Activated T-cell treated with anti-CD3 and anti-CD28 coated beads for 24 hours (primary cell): ENCODE measurements around the gene SEMA3A.

Source experiments
- DNase-seq: peaks from one replicate; pipeline ENCODE4 v3.0.0-alpha.2; 2020; ENCODE audit warnings: low read depth

Gene SEMA3A

DNA sequence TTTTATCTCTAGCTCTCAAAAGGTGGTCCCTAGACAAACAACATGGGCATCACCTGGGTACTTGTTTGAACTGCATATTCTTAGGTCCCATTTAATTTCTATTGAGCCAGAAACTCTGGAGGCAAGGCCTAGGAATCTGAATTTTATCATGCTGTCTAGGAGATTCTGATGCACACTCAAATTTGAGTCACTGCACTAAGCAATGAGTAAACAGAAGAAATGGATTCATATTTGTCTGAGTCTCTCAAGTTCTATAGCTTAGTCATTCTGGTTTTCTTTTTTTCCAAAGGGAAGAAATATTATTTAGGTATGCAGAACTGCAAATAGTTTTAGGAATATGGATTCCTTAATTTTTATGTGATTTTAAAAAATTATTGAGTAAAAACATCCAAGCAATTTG, 185.5 kb downstream of the SEMA3A start:
- no peak for DNase-seq

DNA sequence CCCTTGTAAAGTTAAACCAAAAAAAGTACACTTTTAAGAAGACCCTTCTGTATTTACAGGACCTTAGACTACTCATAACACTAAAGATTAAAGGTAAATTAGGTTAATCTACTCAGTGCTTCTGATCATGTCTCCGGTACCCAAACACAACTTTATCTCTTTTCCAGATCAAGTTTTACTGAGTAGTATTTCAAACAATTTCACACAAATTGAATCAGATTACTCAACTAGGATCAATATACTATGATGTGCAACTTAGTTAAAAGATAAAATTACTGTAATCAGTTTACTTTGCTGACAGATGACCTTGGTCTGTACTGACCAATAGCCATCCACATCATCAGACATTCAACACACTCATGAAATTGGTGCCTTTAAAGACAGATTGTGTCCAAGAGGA, 191.4 kb downstream of the SEMA3A start:
- DNase-seq = no peak

DNA sequence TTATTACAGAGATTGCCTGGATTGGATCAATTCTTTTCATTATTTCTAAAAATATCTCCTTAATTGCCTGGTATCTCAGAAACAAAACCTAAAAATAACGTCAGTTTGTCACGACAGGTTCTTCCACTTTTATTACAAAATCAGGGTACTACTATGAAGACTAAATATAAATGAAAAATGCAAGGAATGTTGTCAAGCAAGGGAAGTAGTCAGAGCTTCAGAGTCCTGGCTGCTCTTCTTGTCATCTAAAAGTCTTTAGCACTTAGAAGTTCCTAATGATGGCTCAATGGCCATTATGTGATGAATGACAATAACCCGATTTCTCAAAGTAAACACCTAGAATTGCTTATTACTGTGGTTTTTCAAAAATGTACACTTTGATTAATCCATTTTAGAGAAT, 192.2 kb downstream of the SEMA3A start:
- no peak for DNase-seq

DNA sequence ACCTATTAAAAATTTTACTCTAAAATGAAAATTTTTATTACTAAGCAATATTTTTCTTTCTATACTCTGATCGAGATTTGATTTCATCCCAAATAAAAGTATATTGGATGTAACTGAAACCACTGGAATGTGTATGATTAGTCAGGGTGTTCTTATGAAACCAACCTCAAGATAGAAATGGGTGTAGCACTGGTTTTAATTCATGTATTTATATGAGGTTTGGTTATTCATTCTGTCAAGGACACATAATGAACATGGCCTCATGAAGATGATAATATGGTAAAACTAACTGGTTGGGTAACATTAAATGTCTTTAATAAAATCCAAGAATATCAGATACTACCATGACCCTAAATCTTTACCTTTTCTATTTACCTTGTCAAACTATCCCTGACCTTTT, 197.7 kb downstream of the SEMA3A start:
- no peak for DNase-seq

DNA sequence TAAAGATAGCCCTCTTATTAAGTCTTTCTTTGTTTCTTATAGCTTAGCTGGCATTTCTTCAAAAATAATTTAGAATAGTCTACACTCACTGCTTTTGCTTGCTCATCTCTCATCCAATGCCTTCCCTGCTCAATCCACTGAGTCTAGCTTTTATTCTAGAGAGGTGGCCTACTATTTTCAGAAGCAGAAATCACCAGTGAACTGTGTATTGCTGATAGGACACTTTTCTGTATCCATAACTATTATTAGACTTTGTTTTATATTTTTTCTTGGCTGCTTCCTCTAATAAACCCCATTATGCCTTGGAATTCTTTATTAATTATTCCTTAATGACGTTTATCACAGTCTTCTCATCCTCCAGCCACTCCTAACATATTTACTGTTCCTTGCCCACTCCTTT, 206.8 kb downstream of the SEMA3A start:
- DNase-seq = no peak

DNA sequence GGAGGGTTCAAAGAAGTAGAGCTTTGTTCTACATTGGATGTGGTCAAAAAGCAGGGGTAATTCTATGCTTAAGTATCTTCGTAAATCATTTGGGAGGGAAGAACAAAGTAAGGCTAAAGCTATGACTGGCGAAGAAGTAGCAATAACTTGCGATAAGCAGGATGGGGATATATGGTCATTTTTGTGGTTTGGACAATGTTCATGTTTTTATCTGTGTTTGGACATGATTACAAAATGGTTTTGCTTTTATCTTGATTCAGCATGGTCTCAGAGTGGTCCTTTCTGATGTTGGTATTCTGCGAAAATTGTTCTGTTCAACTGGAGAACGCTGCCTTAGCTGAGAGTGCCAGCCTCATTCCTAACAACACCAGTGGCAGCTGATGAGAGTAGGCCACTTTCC, 208.8 kb downstream of the SEMA3A start:
- DNase-seq = no peak

DNA sequence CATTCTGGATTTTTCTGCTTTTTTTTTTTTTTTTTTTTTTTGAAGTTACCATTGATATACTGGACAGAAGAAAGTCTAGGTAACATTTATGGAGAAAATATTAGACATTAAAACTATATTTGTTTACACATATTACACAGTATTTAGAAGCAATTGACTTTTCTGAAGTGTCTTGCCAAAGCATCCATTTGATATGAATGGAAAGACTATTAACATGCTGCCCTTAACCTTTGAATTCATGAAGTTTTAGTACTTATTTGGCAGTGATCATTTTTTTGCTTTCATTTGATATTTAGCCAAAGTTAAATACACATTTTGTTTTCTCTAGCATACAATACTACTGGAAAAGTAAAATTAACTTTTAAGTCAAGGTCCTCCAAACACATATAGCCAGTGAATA, 210.0 kb downstream of the SEMA3A start:
- DNase-seq = no peak

DNA sequence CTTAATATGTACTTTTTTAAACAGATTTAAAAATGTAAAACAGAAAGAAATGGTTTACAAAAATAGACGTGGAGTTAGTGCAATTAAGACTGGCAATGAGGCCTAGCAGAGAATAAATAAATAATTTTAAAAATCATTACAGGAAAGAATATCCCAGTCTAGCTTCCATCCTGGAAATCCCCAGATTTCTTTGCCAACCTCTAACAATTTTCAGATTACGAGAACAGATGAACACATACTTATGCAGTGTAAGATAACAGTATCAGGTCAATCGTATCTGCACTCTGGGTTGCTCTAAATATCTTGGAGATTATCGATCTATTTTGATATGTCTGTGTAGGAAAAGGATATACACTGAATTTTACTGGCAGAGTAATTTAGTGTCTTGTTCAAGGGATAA, 210.5 kb downstream of the SEMA3A start:
- DNase-seq = no peak

DNA sequence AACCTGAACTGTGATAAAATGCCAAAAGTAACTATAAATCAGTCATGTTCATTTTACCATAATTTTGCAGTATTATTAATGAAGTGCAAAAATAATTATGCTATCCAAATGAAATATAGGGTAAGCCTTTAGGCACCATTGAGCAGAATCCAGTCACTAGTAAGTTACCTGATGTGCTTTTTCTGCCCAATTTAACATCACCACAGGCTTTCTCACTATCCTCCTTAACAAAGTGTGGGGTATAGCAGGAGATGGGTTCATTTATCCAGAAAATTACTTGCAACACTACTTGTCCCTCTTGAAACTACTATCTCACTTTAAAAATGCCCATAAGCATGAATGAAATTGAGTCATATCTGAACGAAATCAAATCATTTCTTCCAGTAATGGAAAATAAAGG, 211.0 kb downstream of the SEMA3A start:
- no peak for DNase-seq

DNA sequence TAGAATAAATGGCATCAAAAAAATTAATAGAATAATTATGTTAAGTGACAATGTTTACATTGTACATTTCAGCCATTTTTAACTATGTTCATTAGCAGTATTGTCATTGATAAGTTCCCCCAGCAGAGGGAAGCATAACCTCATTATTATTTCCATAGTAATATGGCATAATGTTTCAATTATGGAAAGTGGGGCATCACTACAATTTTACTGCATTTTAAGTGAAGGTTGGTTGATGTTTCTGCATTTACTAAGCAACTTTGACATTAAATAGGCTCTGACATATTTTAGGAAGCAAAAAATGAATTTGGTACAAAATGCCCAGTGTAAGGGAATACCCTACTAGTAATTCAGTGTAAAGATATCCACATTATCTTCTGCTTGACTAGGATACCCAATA, 218.3 kb downstream of the SEMA3A start:
- DNase-seq = no peak

DNA sequence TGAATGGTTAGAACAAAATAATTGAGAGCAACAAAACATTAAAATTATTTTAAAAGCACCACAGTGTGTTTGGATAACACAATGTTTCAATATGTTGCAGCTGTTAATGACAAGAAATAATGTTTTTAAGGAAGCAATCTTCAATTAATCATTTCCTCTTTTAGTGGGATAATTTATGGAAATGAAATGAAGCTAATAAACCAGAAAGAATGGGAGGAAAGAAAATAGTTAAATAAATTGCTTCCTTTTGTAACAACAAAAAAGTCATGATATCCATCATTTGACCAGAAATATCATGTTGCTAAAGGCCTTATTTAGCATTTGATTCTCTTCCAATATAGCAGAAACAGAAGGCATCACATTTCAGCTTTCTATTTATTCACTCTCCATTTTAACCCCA, 224.5 kb downstream of the SEMA3A start:
- DNase-seq = no peak

DNA sequence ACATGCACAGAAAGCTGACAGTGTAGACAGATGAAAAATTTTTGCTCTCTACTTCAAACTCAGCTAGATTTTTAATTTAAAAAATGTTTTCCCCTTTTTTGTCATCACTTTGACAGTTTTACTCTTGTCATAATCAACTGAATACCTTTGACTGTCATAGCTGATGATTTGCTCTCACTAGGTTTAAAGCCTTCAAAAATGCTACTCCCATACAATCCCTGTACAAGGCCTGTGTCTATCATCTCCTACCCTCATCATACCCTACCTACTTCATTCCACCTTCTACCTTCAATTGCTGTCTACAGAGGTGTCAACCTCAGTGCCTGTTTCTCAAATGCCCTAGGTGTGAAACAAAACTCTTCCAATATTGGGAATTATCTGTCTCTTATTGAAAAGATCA, 230.3 kb downstream of the SEMA3A start:
- DNase-seq = no peak

DNA sequence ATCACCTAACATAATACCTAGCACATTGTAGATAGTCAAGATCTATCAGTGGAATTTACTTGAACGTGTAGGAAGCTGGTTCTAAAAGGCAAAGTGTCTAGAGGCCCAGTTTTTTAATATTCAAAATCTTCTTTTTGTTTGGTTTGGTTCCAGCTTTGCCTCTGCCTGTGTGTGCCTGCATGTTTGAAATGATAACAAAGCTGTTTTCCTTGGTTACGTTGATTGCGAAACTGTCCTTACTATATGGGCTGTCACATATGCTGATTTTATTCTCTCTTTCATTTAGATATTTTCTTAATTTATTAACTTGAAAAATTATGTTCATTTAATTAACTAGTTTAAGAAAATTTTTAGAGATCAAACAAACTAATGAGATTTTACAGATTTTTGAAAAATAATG, 237.3 kb downstream of the SEMA3A start:
- DNase-seq = no peak

DNA sequence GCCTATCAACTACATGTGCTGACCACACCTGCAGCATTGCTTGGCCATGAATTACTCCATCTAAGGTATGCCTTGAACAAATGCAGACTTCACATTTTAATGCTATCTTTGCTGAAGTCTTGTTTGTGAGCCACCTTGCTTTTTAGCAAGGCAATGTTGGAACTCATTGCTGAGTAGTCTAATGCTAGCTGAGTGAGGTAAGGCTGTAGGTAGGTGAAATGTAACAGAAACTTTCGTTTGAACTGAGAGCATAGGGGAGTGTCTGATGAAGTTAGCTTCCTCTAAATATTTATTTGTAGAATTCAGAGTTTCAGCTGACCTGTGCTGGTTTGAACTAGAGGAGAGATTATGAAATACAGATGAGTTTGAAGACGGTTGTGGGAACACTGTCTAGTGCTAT, 238.5 kb downstream of the SEMA3A start:
- no peak for DNase-seq

DNA sequence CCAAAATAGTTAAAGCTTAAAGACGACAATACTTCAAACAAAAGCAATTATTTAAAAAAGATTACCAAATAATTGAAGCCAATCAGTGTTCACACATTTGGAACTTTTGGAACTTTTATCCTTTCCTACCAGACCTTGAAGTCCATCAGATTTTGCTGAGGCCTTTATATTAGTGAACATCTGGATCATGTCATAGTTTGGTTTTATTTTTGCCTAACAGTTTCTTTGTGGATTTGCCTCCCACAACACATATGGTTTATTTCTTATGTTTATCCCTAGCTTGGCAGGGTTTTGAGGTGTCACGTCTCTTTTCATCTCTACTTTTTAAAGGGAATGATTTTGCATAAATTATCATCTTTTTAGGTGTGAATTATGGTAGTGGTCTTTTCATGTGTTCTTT, 242.4 kb downstream of the SEMA3A start:
- no peak for DNase-seq

DNA sequence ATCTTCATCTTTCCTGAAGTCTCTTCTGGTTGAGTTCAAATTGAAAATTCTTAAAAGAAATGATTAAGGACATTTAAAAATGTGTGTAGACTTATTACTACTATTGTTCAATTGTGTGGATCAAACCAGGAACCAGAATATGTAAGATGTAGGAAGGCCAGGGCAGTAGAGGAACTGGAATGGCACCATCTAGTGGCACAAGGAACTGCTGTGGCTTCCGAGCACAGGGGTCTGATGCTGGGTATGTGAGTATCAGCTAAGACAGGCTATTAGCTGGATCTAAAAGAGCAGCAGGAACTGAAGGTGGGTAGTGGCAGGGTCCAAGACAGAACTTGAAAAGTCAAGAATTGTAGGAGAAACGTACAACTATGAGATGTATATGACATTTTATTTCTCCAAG, 247.3 kb downstream of the SEMA3A start:
- DNase-seq = no peak

DNA sequence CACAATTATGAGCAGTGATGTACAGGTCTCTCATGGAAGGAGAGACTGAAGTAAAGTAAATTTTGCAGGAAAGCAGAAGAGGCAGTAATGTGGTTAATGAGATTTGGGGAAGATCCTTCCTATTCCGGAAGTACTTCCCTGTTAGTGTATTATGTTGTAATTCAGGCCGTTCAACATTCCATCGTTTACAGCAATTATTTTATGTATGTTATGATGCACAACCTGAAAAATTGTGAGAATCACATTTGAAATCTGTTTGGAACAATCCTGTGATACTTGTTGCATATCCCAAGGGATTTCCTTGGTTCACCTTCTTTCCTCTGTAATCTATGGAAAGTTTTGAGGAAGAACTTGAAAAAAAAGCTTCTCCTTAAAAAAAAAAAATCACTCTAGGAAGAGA, 247.8 kb downstream of the SEMA3A start:
- DNase-seq = no peak

DNA sequence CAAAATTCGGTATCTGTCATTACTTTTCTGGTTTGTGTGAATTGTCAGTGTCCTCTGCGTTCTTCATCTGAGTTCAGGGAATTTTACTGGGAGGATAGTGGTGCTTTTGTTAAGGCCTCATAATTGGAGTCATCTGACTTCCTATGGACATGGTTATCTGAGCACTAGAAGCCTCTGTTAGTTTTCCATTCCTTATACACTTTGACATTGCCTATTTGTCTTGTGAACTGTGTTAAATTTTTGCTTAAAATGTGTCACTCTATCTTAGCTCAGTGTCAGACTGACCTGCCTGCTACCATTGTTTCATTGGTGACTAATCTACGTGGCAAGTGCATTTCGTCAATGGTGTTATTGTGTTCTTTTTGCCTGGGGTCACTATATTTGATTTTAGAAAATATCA, 253.3 kb downstream of the SEMA3A start:
- DNase-seq = no peak

DNA sequence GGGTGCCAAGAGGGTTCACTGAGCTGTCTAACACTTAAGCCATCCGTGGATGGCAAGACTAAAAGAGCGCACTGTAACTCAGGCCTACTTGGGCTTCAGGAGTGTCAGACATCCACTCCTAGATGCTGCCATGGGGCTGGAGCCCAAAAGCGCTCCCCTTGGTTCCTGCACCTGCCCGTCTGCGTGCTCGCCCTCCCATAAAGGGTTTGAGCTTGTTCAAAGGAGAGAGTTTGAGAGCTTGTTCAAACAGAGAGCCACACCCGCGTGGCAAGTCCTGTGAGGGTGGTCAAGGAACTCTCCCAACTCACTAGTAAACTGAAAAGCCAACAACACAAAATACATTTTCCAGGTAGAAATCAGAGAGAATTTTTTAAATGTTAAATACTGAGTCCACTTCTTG, 256.7 kb downstream of the SEMA3A start:
- no peak for DNase-seq

DNA sequence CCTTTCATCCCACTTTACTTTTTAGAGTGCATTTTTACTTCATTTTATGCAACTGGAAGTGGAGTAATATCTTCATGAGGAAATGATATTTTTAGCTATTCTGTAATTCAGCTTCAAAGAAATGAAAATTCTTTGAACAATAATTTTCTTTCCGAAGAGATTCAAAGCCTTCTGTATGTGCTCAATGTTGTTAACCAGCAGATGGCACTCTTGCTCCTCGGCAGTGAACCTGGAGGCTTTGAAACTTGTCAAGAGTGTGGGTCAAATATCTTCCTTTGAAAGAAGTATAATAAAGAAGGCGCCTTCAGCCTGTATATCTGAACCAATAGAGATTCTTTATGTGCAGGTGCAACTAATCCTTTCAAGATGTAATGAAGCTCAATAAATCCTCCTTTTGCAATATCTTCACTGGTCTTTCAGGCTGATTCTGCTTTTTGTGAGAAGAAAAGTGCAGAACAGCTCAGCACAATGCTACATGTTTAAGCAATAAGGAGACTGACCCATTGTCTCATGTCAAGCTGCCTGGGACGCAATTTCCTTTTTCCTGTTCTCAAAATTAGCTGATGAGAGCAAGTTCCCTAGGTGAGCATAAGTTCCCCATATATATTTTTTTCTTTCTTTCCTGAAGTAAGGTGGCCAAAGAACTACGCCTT, 258.4 kb downstream of the SEMA3A start:
- peak; percentile 10 for DNase-seq

DNA sequence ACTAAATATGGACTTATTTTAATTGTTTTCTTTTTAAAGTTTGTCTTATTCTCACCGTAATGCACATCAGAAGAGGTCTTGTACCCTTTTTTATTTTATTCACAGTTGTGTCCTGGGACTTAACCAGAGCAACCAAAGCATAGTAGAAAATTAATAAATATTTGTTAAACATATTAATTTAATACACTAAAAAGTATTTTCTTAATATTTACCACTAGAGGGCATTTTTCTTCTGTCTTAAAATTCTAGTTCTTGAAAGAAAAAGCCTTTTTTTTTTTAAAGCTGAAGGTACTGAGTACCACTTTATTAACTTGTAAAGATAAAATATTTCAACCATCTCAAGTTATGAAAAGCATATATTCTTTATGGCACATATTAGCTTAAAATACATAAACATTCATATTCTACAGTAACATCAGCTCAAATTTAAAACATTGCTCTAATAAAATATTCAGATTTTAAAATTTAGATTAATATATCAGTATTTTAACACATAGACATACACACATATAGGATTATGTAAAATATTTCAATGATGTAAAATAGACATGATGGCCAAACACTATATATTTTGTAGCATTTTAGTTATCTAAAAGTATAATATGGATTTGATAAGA, 260.4 kb downstream of the SEMA3A start:
- DNase-seq = no peak

DNA sequence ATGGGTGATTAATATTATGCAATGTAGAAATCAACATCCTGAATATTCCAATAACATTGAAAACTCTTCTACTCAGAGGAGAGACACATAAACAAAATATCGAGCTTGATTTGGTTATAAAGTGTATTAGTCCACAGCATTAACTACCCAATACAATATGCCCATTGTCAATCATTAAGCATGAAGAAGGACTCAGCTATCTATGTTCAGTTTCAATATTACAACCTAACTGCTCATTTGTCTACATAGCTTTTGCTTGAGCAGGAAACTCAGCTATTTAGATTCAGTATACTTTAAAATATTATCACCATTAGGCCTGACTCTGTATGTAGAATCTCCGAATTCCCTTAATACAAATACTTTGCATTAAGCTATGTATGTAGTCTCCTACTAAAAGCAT, 262.6 kb downstream of the SEMA3A start:
- DNase-seq = no peak

DNA sequence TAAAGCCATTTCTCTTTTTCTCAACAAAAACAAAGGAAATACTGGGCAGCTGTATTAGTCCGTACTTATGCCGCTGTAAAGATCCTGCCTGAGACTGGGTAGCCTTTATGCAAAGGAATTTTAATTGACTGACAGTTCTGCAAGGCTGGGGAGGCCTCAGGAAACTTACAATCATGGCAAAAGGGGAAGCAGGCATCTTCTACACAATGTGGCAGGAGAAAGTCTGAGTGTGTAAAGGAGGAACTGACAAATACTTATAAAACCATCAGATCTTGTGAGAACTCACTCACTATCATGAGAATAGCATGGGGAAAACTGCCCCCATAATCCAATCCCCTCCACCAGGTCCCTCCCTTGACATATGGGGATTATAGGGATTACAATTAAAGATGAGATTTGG, 264.3 kb downstream of the SEMA3A start:
- DNase-seq = no peak

DNA sequence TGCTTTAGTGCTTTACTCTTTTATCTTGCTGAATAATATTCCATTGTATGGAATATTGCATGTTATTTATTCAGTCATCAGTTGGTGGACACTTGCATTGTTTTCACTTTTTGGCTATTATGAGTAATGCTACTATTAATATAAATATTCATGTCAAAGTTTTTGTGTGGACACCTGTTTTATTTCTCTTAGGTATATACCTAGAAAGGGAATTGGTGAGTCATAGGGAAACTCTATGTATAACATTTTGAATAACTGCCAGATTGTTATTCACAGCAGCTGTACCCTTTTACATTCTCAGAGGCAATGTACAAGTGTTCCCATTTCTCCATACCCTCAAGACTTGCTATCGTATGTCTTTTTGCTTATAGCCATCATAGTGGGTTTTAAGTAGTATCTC, 268.7 kb downstream of the SEMA3A start:
- DNase-seq = no peak
